OCI-M1 (cell line): Measurements from ENCODE around the gene C20orf204.

Experiments used
- DNase-seq: peaks from one replicate; lab custom pipeline; 2025; lab: John Stamatoyannopoulos, UW

The C20orf204 gene

DNA sequence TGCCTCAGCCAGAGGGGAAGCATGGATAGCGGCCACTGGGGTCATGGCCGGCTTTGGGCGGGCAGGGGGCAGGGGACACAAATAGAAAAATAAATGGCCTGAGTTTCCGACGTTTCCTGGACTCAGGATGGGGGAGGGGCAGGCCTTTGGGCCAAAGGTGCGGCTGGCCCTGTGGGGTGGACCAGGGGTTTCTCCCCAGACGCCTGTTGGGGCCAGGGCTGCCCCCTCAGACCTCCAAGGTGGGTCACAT, 20.6 kb downstream of the C20orf204 start:
- no peak for DNase-seq

DNA sequence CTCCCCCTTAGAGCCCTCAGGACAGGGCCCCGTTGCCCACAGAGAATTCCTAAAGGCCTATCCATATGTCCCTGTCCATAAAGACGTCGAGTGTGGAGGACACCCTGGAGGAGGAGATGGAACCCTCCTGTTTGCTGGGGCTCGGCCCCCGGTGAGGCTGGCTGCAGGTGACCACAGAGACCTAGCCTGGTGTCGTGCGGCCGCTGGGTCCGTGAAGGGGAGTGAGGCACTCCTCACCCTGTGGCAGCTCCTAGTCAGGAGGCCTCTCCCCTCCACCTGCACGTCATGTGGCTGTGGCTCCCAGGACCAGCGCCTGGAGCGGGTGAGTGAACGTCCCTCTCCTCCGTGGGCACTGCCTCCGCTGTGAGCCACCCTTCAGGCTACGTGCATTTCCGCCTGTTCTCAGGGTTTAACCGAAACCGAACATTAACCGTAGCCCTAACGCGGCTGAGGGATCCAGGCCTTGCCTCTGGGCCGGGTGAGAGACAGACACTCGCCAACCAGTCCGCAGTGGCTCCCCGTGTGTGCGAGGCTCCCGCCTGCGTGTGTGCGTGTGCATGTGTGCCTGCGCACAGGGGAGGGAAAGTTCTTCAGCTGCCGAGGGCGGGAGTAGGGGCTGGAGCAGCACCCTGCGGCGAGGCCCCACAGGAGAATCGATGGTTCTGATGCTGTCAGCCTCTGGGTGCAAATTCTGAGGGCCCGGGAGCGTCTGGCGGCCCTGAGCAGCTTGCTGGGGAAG, 21.1 kb downstream of the C20orf204 start:
- DNase-seq, result no peak

DNA sequence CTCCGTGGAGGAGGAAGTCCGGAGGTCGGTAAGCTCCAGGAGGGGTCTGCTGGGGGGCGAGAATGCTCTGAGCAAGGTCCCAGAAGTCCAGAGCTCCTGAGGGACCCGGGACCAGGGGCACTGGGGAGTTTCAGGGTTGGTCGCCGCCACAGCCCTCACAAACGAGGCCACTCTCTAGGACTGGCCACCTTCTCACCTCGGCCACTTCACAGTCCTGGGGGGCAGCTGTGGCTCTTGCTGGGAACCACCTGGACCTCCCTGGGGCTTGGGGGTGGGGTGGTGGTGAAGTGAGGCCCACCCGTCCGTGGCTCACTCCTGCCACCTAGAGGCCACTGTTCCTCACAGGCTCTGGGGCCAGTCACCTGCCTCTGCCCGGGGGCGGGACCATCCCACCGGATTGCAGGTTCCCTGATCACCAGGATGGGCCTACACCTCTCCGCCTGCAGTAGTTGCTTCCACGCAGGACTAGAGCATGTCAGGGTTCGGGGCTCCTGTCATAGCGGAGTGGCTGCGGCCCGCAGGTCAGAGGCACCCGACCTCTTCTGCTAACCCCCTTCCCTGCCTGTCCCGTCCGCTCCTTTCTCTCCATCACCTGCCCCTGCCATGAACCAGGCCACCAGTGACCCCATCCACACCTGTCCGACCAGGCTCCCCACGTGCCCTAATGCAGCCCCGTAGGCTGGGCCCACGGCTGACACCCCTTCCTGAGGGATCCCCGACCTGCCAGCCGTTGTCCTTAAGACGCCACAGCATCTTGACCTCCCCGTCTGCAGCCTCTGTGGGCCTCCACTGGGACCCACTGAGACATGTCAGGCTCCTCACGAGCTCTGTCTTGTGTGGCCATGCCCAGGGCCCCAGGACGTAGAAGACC, 21.9 kb downstream of the C20orf204 start:
- peak; percentile 67 for DNase-seq

DNA sequence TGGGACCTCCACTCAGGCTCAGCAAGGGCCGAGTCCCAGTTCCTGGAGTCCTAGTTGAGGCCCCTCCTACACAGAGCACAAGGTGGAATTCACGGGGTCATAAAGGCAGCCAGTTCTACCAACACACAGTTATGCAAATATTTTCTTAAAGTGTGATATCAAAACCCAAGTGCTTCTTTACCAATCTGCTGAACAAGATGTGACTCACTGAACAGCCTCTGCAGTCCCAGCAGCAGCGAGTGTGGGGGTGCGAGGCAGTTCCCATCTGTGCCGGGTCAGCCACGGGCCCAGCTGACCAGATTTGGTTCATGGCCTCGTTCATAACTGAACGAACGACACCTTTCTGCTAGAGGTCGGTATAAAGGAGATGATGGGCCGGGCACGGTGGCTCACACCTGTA, 22.6 kb downstream of the C20orf204 start:
- no peak for DNase-seq

DNA sequence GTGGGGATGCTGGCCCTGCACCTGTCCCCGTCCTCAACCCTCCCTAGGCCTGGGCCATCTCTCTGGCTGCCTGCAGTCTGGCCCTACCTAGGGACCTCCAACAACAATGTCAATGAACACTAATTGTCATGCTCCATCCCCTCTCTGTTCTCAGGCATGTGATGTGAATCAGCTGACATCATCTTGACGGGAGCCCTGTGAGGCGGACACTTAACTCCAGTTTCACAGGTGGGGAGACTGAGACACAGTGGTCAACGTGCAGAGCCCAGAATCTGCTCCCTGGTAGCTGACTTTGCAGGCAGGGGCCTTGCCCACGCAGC, 26.3 kb downstream of the C20orf204 start:
- DNase-seq, result no peak

DNA sequence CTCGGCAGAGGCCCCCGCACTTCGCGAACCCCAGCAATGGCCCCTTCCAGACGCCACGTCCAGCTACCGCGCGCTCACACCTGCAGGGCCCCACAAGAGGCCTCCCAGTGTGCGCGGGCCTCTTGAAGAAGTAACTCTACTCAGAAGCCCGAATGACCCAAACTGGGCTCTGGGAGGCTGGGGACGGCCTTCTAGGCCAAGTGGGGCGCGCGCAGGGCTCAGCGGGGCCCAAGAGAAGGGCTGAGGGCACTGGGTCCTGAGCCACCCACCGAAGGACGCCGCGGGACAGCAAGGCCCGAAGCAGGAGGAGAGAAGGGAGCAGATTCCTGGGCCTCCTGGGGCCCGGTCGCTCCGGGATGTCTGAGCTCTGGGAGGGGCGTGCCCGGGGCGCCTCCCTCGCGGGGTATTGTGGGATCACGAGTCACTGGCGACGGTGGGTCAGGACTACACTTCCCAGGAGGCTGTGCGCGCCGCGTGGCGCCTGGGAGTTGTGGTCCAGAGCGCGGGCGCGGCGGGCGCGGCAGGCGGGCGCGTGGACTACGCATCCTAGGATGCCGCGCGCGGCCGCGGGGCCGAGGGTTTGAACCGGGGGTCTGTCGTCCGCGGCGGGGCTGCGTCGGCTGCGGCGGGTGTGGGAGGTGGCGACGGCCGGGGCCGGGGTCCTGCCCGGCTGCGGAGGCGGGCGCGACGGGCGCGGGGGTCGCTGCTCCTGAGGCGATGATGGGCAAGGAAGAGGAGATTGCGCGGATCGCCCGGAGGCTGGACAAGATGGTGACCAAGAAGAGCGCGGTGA, 26.8 kb downstream of the C20orf204 start, which contains the start of gene TCEA2:
TCEA2 (plus strand) TSS at position 603 of the 793 bp plus-strand sequence; CDS start at position 718, 115 bp downstream.
- DNase-seq, result peak; percentile 92

DNA sequence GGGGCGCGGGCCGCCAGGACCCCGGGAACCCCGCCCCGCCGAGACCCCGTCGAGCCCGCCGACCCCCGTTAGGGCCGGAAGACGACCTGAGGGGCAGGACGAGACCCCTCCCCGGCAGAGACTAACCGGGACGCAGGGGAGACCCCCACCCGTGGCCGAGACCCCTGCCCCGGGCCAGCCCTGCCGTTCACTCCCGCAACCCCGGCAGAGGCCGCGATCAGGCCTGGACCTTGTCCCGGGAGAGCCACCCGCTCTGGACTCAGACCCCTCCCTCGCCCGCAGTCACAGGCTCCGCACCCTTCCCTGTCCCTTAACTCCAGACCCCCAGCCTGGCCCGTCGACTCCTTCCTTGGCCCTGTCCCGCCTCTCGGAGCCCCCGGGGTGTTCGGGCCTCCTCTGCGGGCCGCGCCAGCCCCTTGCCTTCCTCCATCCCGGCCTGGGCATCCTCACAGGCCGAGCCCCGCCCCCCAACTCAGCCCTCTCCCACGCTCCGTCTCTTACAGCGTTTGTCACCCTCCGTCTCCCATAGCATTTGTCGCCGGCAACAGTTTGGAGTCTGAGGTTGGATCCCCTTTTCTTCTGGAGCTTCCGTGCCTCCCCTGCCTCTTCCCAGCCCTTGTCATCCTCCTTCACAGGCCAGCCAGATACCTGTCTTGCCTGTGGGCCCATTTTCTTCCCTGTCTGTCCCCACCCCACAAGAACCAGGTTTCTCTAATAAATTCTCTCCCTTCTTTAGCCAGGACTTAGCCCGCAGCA, 27.6 kb downstream of the C20orf204 start:
- DNase-seq, result no peak

DNA sequence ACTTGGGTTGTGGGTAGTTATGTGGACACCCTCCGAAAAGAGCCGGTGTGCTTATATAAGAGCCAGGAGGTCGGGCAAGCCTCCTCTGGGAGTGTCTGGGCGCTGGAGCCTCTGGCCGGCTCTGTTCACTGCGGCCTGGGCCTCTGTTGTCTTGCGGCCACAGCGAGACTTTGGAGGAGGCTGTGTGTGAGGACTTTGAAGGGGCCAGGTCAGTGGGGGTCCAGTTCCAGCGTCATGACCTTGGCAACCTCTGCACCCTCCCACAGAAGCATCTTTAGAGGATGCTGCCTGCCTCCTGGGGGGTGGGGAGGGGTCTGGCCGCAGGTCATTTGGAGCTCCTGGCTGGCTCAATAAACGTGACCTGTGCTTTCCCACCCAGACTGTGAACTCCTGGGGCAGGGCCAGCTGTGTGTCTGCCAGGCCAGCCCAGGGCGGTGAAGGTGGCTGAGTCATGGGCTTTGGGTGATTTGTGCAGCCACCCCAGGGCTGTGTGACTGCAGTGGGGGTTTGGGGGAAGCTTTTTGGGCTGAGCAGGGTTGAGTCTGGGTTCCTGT, 28.2 kb downstream of the C20orf204 start:
- DNase-seq, result no peak

DNA sequence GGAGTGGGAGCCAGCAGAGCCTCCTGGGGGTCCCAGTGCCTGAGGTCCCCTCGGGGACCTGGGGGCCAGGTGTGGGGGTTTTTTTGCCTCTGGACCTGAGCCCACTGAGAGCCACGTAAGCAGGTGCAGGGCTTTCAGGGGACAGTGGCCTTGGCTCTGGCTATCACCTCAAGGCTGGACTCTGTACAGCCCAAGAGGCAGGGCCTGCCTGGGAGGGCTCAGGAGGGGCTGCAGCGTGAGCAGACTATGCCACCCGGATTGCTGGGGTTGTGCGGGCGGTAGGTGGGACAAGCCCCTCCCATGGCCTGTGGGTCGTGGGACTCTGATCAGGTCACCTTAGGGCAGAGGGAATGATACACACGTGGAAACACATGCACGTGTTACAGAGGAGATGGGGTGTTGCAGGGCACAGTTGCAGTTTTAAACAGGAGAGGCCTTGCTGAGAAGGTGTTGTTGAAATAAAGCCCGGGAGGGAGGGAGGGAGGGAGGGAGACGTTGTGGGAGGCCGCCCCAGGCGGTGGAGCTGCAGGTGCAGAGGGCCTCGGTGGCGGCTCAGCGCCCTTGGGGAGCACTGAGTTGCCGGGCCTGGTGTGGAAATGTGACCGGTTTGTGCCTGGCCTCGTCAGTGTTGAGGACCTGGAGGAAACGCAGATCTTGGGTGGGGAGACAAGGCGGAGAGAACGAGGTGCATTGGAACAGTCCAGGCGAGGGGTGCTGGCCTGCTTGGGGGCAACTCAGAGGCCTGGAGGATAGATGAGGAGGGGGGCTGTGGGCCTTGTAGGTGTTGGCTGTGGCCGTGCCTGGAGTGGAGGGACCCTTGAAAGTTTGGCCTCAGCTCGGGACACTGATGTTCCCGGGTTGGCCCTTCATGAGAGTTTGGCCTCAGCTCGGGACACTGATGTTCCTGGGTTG, 29.3 kb downstream of the C20orf204 start:
- DNase-seq, result no peak

DNA sequence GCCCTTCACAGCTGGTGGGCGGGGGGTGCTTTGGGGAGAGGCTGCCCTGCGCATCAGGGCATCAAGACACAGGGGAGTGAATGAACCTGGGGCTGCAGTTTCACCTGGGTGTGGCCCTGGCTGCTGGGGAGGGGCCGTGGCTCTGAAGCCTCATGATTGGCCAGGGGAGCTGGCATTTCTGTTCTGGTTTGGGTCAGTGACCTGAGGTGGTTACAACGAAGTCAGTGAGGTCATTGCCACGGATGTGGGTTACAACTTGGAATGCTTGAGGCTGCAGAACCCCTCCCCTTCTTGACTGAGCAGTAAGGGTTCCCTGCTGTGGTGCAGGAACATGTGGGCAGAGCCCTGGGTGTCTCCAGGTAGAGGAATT, 30.0 kb downstream of the C20orf204 start:
- peak; percentile 51 for DNase-seq

DNA sequence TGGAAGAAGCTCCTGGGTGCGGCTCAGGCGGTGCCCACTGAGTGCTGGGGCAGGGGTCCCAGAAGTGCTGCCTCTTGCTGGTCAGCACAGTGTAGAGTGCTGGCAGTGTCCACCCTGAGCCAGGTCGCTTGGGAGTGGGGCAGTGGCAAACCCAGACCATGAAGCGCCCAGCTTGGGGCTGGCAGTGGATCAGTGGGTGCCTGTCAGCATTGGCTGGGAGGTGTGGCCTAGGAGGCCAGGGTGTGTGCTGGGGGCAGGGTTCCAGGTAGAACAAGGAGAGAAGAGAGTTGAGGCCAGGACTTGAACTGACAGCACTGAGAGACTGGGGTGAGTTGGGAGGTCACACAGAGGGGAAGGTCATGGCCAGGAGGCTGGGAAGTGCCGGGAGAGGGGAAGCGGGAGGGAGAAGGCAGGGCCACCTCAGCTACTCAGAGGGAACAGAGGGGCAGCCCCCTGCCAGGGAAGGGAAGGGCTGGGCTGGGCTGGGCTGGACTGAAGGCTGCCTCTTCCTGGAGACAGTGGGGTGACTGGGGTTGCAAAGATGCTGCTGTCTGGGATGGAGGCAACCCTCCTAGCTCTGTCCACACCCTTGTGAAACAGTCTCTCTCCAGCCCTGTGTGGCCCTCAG, 31.1 kb downstream of the C20orf204 start:
- no peak for DNase-seq

DNA sequence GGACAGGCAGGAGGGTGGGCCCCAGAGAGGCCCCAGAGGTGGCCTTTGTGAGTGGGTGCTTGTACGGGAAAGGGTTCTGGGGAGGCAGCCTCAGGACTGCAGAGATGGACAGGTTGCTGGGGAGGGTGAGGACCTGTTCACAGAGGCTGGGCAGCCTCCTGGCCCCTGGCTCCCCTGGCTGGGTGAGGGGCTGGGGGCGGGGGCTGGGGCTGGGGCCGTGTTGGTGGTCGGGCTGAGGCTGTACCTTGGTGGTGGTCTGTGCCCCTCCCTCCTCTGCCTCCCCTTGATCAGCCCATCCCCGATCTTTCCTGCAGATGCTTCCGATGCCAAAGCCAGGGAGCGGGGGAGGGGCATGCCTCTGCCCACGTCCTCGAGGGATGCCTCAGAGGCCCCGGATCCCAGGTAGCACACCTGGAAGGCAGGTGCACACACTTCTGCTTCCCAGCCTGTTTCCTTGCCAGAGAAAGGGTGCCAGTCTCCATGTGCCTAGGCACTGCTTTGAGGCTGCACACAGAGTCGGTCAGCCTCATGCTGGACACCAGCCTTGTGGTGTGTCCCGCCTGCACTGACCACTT, 31.8 kb downstream of the C20orf204 start:
- DNase-seq, result no peak

DNA sequence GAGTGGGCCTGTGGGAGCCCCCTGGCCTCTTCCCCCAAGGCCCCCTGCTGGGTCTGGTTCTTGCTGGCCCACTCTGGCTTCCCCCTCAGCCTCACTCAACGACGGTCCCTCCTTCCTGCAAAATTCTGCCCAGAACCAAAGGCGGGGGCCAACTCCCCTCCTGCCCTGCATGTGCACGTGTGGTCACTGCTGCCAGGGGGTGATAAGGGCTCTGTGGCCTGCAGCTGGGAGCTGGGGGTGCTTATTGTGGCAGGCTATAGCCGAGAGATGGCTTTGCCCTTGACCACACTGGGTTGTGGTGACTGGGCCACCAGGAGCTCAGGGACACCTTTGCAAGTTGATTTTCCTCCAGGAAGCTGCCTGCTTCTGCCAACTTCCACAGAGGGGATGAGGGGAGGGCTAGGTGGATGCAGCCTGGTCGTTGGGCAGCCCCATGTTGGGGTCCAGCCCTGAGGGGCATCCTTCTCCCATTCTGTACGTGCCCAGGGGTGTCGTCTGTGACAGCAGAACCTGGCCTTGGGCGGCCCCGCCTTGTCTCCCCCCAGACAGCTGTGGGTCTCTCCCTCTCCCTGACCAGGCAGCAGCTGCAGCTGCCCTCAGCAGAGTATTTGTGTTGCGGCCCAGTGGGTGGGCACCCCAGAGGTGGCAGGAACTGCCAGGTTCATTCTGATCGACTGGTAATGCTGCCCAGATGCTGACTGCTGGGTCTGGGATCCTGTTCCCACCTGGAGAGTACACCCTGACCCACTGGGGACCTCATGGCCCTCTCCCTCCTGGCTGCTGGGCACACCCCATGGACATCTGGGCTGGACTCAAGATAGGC, 32.6 kb downstream of the C20orf204 start:
- peak; percentile 87 for DNase-seq

DNA sequence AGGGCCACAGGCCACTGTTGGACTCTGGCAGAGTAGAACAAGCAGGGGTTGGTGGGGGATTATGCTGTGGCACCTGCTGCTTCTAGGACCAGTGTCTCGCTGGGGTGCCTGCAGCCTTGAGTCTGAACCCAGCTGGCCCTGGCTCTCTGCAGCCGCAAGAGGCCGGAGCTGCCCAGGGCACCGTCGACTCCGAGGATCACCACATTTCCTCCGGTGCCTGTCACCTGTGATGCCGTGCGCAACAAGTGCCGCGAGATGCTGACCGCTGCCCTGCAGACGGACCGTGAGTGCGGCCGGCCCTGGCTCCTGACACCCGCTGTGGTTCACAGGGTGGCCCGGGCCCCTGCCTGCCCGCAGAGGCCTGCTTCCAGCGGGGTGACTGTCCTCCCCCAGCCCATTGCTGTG, 33.2 kb downstream of the C20orf204 start:
- no peak for DNase-seq

DNA sequence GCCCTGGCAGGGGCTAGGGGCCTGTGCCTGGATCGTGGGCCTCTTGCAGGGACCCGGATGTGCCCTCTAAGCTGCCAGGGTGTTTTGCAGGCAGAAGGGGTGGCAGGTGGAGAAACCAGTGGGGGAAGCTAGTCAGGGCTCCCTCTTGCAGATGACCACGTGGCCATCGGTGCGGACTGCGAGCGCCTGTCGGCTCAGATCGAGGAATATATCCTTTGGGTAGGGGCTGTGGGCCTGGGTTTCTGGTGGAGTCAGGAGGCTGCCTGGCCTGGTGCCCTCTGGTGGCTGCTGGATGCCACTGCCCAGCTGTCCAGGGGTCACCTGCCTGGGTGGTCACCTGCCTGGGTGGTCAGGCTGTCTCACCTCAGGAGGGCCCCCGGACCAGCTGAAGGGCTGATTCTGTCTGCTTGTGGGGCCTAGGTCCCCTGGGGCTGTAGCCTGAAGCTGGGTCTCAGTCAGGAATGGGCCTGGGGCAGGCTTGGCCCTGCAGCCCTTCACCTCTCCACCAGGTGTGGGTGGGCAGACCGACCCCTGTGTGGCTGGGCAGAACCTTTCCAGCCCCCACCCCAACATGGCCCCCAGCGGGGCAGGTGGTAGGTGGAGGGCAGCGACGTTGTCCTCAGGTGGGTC, 33.7 kb downstream of the C20orf204 start:
- peak; percentile 53 for DNase-seq

DNA sequence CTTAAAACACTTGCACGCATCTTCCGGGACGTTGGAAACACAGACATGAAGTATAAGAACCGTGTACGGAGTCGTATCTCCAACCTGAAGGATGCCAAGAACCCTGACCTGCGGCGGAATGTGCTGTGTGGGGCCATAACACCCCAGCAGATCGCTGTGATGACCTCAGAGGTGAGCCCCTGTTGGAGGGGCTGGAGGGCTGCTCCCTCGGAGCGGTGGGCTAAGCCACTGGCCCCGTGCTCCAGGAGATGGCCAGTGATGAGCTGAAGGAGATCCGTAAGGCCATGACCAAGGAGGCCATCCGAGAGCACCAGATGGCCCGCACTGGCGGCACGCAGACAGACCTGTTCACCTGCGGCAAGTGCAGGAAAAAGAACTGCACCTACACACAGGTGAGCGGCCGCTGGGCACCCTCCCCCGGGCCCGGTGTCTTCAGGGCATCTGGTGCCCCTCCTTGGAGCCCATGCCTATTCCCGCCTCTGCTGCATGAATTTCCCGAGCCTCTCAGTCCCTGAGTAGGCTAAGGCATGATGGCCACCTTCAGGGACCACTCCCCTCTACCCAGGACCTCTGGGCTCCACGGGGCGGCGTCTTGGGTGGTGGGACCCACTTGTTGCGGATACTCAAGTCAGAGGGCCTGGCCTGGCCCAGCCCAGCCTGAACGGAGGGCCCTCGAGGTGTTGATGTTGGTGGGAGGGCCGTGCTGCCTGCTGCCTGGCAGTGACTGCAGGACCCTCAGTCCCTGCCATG, 34.4 kb downstream of the C20orf204 start:
- no peak for DNase-seq
